ENCODE measurements around the gene DLG1. TPM values are rescaled to one million over a fixed set of nuclear protein-coding genes. Genes with fewer than 3 reads are reported as not detected.

DLG1 gene
- total and polyA plus RNA-seq, 2 of the 4 experiments (the other 2 are of a cell fraction) = 21.2 to 57.7 TPM

DNA sequence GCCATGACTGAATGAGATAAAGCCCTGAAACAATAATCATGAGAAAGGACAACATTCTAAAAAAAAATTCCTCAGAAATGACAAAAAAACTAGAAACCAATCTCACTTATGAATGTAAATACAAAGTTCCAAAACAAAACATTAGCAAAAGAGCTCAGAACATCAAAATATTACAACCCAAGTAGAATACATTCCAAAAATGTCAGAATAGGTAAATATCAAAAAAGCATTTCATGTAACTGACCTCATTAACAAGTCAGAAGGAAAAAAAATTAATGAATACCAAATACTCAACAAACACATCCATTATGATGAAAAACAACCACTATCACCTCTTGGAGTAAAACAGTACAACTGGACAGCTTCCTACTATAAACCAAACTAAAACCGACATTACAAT is 93.1 kb downstream of the DLG1 start:
- no peak overlapping the region for H3K18ac ChIP-seq (ENCODE audit: low read depth, low read length)
- no peak overlapping the region for H4K8ac ChIP-seq (ENCODE audit: low read depth in 2 of 2, low read length in 2 of 2)
- H2AFZ ChIP-seq (replicated peaks; ENCODE audit: low read length, poor library complexity) = no peak overlapping the region
- H4K20me1 ChIP-seq (ENCODE audit: insufficient read depth, low read length) = peaks cover 45% of the 10 kb centered on the region
- no peak overlapping the region for H3K23ac ChIP-seq (ENCODE audit: low read depth, low read length)
- no peak overlapping the region for H3K9ac ChIP-seq (ENCODE audit: low read depth, low read length)
- H3K4me3 ChIP-seq (ENCODE audit: insufficient read depth, low read depth, low read length) = no peak overlapping the region
- dilution Hi-C loops (cut with HindIII; ENCODE audit: low sequenced_read_pairs, unreplicated experiment) = no loop called here
- H2AK5ac ChIP-seq (ENCODE audit: low read depth, low read length) = no peak overlapping the region
- H2BK5ac ChIP-seq (ENCODE audit: low read depth, low read length, poor library complexity, severe bottlenecking) = no peak overlapping the region
- no peak for ATAC-seq (ENCODE audit: low read depth)
- no peak overlapping the region for H4K91ac ChIP-seq (ENCODE audit: insufficient read depth, low read depth, low read length)
- H3K79me1 ChIP-seq (ENCODE audit: low read depth in 1 of 2, low read length in 2 of 2) = peaks cover 31 to 52% of the 10 kb centered on the region in 2 experiments
- POLR2A ChIA-PET (ENCODE audit: unreplicated experiment) = no interaction called here
- no peak overlapping the region for H2BK15ac ChIP-seq (ENCODE audit: low read depth, low read length)
- no peaks in the 10 kb centered on the region for H3K4me1 ChIP-seq (ENCODE audit: control insufficient read depth, insufficient read depth, low read length)
- in situ Hi-C loops (cut with MboI; ENCODE audit: low sequenced_read_pairs) = no loop called here
- no peaks in the 10 kb centered on the region for H3K9me3 ChIP-seq (ENCODE audit: control insufficient read depth, insufficient read depth, low read length)
- H4K5ac ChIP-seq (ENCODE audit: low read depth, low read length) = no peak overlapping the region
- CTCF ChIA-PET = interaction anchor here (1.0 kb wide), 1 partner anchor 12 kb away, joined by 3 read pairs; no protein-coding TSS in a partner anchor
- no peak overlapping the region for H3K27ac ChIP-seq (ENCODE audit: insufficient read depth, low read length)
- H3K36me3 ChIP-seq (ENCODE audit: control insufficient read depth, insufficient read depth, low read length) = no peaks in the 10 kb centered on the region
- no peak overlapping the region for H3K4me2 ChIP-seq (ENCODE audit: low read depth, low read length)
- BruUV-seq (replicated peaks) = no TSS peak
- no peak overlapping the region for H3K4ac ChIP-seq (ENCODE audit: low read depth, low read length)
- no peak overlapping the region for H2AK9ac ChIP-seq (replicated peaks; ENCODE audit: low read depth, low read length, poor library complexity)
- DNase-seq = no peak
- no peak overlapping the region for H2BK20ac ChIP-seq (ENCODE audit: low read depth, low read length)
- no peak for TF ChIP-seq MXI1 (IDR thresholded peaks at IDR 0.05; ENCODE audit: borderline replicate concordance, low read depth, low read length)
- intact Hi-C loops (cut with micrococcal nuclease) = no loop called here
- H3K27me3 ChIP-seq (ENCODE audit: control insufficient read depth, insufficient read depth, low read length) = no peaks in the 10 kb centered on the region
- H2BK120ac ChIP-seq (ENCODE audit: low read depth, low read length) = no peak overlapping the region
- H3K14ac ChIP-seq (replicated peaks; ENCODE audit: low read depth, low read length) = no peak overlapping the region
- no CpG with 5 or more reads among the region's 1 CpG for WGBS, 2 experiments (ENCODE audit: extremely low coverage in 2 of 2, insufficient read length in 1 of 2)
- no peak overlapping the region for H3K56ac ChIP-seq (ENCODE audit: extremely low read depth, insufficient read depth, low read length)
- H3K9me1 ChIP-seq (ENCODE audit: insufficient read depth, low read length) = no peaks in the 10 kb centered on the region; the same call in 1 of the 2 replicates

Data from IMR-90 (cell line).